Astrocyte of the spinal cord (primary cell): ENCODE results near the gene TMA7B.

Source experiments
- DNase-seq: peaks from one replicate; pipeline ENCODE4 v3.0.0; 2011; ENCODE audit warnings: low read depth, low spot score
- H3K4me3 ChIP-seq: 2 replicates; pipeline ENCODE4 v1.5.1; 2011; ENCODE audit warnings: low read depth, mild to moderate bottlenecking, low read length, moderate library complexity
- in situ Hi-C: cut with HindIII; loops from 2 replicates; pipeline ENCODE4 v1.10.0; 2017; ENCODE audit warnings: low sequenced_read_pairs
- TF ChIP-seq, protein P1 (sequence below): IDR thresholded peaks from 2 replicates; pipeline ENCODE4 v1.5.1; 2012; ENCODE audit warnings: low read depth, mild to moderate bottlenecking, low read length, inconsistent platforms

TMA7B gene

GRCh38 chr22:39925273-39925672 is 34.9 kb upstream of the TMA7B start:
- H3K4me3 ChIP-seq: no peak overlapping the region
- in situ Hi-C loops: no loop called here

DNA sequence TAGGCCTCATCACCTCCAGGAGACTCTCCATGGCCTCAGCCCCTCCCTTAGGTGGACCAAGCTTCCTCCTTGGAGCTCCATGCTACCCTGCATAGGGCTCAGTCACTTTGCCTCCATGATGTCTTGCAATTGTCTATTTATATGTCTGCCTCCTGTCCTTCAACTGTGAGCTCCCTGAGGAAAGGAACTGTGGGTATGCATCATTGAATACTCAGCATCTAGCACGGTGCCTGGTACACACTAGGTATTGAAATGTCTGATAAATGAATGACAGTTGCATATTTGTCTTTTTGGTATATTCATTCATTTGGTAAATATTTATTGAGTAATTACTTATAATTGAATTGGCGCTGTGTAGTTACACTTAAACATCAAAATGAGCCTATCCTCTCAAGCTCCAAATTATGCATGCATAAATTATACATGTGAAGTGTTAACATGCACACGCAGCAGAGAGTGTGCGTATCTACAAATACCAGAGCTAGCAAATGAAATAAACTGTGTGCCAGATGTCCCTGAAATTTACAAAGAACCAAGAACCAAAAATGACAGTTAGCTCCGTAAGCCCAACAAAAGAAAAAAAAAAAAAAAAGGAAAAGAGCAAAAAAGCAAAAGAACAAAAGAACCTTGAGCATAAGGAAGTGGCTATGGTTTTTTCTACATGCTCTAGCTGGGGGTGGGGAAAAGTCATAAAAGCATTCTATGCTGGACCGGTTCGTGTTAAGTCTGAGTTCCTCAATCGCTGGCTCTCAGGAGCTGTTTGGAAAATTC is 34.1 kb upstream of the TMA7B start:
- in situ Hi-C loops: no loop called here

More at GRCh38 chr22:39925273-39925672, 34.9 kb upstream of the TMA7B start:
- no peak for DNase-seq
- TF ChIP-seq, protein P1, sequence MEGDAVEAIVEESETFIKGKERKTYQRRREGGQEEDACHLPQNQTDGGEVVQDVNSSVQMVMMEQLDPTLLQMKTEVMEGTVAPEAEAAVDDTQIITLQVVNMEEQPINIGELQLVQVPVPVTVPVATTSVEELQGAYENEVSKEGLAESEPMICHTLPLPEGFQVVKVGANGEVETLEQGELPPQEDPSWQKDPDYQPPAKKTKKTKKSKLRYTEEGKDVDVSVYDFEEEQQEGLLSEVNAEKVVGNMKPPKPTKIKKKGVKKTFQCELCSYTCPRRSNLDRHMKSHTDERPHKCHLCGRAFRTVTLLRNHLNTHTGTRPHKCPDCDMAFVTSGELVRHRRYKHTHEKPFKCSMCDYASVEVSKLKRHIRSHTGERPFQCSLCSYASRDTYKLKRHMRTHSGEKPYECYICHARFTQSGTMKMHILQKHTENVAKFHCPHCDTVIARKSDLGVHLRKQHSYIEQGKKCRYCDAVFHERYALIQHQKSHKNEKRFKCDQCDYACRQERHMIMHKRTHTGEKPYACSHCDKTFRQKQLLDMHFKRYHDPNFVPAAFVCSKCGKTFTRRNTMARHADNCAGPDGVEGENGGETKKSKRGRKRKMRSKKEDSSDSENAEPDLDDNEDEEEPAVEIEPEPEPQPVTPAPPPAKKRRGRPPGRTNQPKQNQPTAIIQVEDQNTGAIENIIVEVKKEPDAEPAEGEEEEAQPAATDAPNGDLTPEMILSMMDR: no peak

DNA sequence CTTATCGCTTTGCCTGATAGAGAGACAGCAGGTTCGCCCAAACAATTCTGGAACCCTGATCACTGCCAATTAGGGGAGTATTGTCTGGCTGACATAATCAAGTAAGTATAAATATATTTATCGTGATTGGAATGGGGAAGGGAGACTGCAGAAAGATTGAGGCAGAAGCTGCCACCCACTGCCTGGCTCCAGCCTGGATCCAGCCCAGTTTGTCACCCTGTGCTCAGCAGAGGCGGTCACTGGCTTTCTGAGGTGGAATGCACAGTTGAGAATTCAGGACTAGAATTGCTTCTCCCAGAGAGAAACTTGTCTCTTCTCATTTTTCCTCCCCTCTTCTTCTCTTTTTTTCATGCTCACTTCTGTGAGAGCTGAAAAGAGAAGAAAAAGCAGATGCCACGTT is 33.4 kb upstream of the TMA7B start:
- no peak for DNase-seq
- in situ Hi-C loops: no loop called here
- TF ChIP-seq, protein P1: no peak
- no peak overlapping the region for H3K4me3 ChIP-seq

More for the DNA sequence above, 34.1 kb upstream of the TMA7B start:
- no peak for DNase-seq
- TF ChIP-seq, protein P1: no peak
- H3K4me3 ChIP-seq: no peak overlapping the region

DNA sequence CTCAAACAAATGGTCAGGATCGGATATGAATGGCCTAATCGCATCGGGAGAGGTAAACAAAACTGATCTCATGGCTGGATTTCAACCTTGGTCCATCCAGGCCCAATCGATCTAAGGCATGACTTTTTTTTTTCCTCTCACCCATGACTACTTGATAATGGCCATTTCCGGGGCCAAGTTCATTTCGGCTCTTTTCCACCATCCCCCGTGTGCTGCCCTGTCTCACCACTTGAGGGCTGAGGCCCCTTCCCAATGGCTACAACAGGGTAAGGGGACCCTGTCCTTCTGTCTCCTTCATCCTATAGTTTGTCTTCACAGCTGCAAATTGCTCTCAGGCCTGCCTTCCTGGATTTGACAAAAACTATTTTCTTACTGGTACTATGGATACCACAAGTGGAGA is 32.7 kb upstream of the TMA7B start:
- in situ Hi-C loops: no loop called here
- no peak overlapping the region for H3K4me3 ChIP-seq
- no peak for DNase-seq
- TF ChIP-seq, protein P1: no peak

DNA sequence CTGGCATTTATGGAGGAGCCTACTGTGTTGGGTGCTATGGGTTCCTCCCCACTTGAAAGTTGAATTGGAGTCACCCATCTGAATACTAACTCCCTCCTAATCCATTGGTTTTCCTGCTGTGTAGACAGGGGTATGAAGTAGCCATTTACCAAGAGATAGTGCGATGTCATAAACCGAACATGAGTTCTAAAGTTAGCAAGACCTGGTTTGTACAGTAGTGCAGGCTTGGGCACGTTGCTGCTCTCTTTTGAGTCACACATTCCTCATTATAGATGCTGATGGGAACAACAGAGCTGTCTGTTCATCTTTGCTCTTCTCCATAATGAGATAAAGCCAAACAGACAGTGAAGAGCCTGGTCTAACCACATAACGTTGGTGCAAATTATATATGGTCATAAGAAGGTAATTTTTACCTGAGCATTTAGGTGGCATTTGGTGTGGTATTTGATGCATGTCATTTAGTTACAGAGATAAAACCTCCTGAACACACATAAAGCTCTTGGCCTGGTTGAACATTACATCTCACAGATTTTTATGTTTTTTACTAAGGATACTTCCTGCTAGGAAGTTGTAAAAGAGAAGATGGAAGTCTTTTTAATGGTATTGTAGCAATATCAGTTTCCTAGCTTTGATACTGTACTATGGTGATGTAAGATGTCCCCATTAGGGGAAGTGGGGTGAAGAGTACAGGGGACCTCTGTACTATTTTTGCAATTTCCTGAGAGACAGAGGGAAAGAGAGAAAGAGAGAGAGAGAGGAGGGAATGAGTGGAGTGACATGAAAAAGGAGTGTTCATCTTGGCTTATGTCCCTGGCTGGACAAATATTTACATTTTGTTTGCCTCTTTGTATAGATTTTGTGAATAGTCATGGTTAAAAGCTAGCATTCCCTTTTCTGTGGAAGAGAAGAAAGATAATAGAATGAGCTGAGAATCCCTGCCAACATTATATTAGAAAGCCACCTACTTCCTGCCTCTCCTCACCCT is 31.4 kb upstream of the TMA7B start:
- no peak overlapping the region for H3K4me3 ChIP-seq
- in situ Hi-C loops: no loop called here
- DNase-seq: no peak
- TF ChIP-seq, protein P1: no peak

DNA sequence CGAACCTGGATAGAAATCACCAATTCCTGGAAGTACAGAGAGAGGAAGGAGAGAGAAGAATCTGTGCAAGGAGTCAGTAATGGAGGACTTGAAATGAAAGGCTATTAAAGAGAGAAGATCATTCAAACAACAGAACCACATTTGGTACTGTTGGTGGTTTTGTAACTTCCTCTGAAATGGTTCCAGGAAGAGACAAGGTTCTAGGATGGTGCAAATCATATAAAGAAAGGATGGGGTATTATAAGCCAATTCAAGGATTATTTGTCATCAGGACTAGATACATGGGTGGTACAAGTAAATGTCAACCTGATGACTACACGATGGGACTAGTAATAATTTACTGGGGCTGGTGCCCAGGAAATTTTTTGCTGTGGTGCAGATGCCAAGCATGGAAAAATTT is 28.9 kb upstream of the TMA7B start:
- in situ Hi-C loops: no loop called here

More for the DNA sequence above, 28.9 kb upstream of the TMA7B start:
- TF ChIP-seq, protein P1: no peak
- DNase-seq: no peak
- H3K4me3 ChIP-seq: no peak overlapping the region
